Posterior cingulate gyrus (tissue), 11 donors: Measurements from ENCODE around the gene FCER2.

Experiments
- DNase-seq, 10 donors: peaks; one replicate each; pipeline versions ENCODE4 v3.0.0 to v3.0.0-alpha.2; 2020 to 2021; ENCODE audit warnings: mixed read lengths in 3 of 10
- intact Hi-C: fragments of 100-400 bp; cut with DNase I; formaldehyde crosslinking; loops from one replicate; pipeline ENCODE4 v1.15.1; 2023

The FCER2 gene

GRCh38 chr19:7734220-7735203 lies 32.6 kb upstream of the FCER2 start:
- no peak for DNase-seq
- intact Hi-C loops: no loop called here

DNA sequence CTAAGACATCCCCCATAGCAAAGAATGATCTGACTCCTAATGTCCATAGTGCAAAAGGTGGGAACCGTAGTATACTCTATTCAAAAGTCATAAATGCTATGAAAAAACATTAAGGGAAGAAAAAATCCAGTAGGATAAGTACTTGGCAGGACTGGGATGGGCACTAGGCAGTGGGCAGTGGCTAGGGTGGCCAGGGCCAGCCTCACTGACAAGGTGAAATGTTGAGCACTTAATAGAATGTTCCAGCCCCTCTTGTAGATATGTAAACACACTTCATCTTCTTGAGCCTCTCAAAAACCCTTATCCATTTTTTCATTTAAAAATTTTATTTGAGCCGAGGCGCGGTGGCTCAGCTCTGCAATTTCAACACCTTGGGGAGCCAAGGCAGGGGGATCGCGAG lies 31.4 kb upstream of the FCER2 start:
- intact Hi-C loops: no loop called here
- DNase-seq: peak in 1 of 10 donors; percentile 48

DNA sequence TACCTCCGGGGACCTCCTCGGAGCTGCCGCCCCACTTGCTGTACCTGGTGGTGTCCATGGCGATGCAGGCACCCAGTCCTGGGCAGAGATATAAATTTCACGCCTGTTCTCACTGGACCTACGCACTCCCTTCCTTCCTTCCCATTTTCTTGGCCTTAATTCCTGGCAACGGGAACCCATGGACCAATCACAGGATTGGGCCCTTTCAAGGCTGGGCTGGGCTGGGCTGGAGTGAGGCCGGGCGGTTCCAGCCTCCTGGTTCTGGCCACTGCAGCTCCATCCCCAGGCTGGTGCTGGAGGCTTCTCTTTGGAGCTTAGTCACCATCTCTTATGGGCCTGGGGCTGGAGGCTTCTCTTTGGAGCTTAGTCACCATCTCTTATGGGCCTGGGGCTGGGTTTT lies 30.1 kb upstream of the FCER2 start, which contains the start of gene CLEC4G:
TSS of gene CLEC4G (minus strand) at position 66 of the 400 bp plus-strand sequence. CDS start at position 58, 8 bp downstream.
- peak in 1 of 10 donors; percentile 49 for DNase-seq
- intact Hi-C loops: no loop called here

GRCh38 chr19:7731615-7732014 lies 29.7 kb upstream of the FCER2 start:
- DNase-seq: peak in 1 of 10 donors; percentile 55

GRCh38 chr19:7731218-7731595 lies 29.3 kb upstream of the FCER2 start:
- peak in 1 of 10 donors; percentile 62 for DNase-seq
- intact Hi-C loops: no loop called here

More at GRCh38 chr19:7731615-7732014, 29.7 kb upstream of the FCER2 start:
- intact Hi-C loops: no loop called here

GRCh38 chr19:7730286-7731217 lies 28.6 kb upstream of the FCER2 start:
- intact Hi-C loops: no loop called here
- DNase-seq: peak in 2 of 10 donors; percentile 64 to 65

DNA sequence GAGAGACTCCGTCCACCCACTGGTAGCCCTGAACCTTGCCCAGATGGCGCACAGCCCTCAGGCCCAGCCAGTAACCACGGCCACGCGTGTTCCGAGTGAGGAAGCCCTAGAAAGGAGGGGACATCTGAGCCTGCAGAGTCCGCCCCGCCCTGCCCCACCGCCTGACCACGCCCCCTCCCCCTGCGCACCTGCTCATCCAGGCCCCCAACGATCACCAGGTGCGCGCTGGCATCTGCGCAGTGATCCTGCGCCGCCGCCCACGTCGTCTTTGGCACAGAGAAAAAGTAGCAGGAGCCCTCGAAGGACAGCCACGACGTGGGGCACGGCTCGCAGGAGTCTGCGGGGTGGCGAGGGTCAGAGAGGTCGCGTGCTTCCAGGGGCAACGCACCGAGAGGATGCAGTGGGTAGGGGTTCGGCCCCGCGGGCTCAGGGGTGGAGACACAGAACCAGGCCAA lies 27.9 kb upstream of the FCER2 start:
- intact Hi-C loops: no loop called here
- peak in 2 of 10 donors; percentile 22 to 60 for DNase-seq

GRCh38 chr19:7729211-7729610 lies 27.3 kb upstream of the FCER2 start:
- intact Hi-C loops: no loop called here
- peak in 2 of 10 donors; percentile 18 to 30 for DNase-seq

- intact Hi-C loops: no loop called here
- DNase-seq: no peak
These were observed 23.9 kb upstream of the FCER2 start for GRCh38 chr19:7725791-7726190.

DNA sequence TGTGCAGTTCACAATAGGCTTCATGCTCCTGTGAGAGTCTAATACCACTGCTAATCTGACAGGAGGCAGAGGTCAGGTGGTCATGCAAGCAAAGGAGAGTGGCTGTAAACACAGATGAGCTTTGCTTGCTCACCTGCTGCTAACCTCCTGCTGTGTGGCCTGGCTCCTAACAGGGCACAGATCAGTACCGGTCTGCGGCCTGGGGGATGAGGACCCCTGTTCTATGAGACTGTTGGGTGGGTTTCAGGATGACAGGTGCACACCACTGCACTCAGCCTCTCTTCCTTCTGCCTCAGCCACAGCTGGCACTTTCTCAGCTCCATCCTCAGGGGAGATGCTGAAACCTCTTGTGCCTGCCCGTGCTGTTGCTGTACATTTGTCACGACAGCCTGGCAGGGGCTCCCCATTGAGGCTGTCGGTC lies 20.3 kb upstream of the FCER2 start:
- intact Hi-C loops: no loop called here

DNA sequence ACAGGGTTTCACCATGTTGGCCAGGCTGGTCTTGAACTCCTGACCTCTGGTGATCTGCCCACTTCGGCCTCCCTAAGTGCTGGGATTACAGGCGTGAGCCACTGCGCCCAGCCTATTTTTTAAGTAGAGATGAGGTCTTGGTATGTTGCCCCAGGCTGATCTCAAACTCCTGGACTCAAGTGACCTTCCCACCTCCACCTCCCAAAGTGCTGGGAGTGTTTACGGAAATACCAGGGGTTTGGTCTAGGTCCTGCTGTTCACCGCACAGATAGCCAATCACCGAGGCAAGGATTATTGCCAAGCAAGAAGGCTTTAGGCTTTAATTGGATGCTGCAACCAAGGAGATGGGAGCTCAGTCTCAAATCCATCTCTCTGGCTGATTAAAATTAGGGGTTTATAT lies 18.4 kb upstream of the FCER2 start:
- intact Hi-C loops: no loop called here
- DNase-seq: no peak

More for the DNA sequence above, 20.3 kb upstream of the FCER2 start:
- DNase-seq: no peak

- DNase-seq: no peak
- intact Hi-C loops: no loop called here
These were observed 16.7 kb upstream of the FCER2 start for GRCh38 chr19:7718668-7719067.

DNA sequence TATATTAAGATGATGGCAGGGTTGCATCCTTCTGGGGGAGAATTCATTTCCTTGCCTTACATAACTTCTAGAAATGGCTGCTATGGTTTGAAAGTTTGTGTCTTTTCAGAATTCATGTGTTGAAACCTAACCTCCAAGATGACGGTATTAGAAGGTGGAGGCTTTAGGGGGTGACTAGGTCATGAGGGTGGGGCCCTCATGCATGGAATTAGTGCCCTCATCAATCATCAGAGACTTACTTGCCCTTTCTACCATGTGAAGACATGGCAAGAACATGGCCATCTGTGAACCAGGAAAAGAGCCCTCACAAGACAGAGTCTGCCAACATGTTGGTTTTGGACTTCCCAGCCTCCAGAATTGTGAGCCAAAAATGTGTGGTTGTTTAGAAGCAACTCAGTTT lies 14.8 kb upstream of the FCER2 start:
- intact Hi-C loops: no loop called here
- DNase-seq: no peak

- intact Hi-C loops: no loop called here
- DNase-seq: peak in 1 of 10 donors; percentile 20
These were observed 13.7 kb upstream of the FCER2 start for GRCh38 chr19:7715671-7716070.

DNA sequence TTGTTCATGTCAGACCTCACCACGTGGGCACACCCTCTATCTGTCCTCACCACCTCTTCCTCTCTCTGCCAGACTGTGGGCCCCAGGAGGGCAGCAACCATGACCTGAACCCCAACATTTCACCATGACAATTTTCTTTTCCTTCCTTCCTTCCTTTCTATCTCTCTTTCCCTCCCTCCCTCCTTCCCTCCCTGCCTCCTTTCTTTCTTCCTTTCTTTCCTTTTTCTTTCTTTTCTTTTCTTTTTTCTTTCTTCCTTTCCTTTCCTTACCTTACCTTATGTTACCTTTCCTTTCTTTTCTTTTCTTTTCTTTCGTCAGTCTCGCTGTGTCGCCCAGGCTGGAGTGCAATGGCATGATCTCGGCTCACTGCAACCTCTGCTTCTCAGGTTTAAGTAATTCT lies 8.7 kb upstream of the FCER2 start:
- intact Hi-C loops: no loop called here
- no peak for DNase-seq

GRCh38 chr19:7709932-7710460 lies 8.1 kb upstream of the FCER2 start:
- intact Hi-C loops: no loop called here
- DNase-seq: no peak

DNA sequence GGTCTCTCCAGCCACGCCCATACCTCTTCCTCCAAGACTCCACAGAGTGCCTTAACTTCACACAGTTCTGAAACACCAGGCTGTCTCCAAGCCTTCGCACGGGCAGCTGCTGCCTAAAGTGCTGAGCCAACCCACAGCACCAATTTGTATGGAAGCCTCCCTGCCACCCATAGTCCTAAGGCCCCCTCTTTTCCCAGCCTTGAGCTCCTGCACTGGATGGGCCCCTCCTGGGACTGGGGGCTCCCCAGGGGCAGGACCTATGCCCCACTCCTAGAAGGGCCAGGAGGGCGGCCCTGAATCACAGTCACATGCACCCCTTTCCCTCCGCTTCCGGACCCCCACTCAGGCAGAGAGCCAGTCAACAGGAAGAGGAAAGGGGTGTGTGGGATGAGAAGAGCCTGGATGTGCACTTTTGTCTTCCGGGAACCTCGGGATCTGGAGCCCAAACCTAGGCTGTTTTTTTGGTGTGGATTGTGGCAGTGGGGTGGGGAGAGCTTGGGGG lies 5.1 kb upstream of the FCER2 start:
- intact Hi-C loops: no loop called here
- DNase-seq: no peak

DNA sequence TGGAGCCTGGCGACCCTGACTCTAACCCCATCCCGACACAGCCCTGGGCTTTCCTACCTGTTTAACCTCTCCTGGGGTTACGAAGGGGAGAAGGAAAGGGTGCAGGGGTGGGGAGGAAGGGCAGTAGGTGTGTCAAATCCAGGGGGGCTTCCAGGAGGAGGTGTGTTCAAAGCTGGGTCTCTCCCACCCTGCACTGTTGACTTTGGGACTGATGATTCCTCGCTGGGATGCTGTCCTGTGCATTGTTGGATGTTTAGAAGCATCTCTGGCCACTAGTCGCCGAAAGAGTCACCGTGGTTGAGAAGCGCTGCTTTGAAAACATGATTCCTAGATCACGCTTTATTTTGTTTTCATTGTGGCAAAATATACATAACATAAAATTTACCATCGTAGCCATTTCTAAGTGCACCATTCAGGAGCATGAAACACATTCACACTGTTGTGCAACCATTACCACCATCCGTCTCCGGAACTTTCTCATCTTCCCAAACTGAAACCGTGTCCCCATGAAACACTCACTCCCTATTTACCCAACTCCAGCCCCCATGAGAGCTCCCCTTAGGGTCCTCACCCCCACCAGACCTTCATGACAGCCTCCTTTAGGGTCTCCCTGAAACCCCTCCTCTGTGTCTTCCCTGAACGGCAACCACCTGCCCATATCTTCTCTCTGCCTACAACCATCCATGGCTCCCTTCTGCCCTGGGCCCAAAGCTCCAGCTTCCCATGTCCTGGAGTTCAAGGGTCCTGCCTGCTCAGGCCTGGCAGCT lies 4.4 kb upstream of the FCER2 start:
- intact Hi-C loops: no loop called here
- DNase-seq: no peak

- no peak for DNase-seq
- intact Hi-C loops: no loop called here
These were observed 3.7 kb upstream of the FCER2 start for GRCh38 chr19:7705387-7706187.
